ENCODE measurements around the gene OCA2.

GRCh38 chr15:28023933-28024888 is 74.9 kb downstream of the OCA2 start:
- no peak for TF ChIP-seq CTCF (IDR thresholded peaks at IDR 0.05)
- TF ChIP-seq POLR2A (IDR thresholded peaks at IDR 0.05): no peak
